ENCODE results near the gene GRM1. TPM values are rescaled to one million over a fixed set of nuclear protein-coding genes. Genes with fewer than 3 reads are reported as not detected.

The GRM1 gene
- total RNA-seq, 2 experiments from 2014 or later: not detected

GRCh38 chr6:146358431-146359046 is 329.7 kb downstream of the GRM1 start:
- Mint-ChIP-seq H3K36me3 (ENCODE audit: low read depth) (no peaks in the 10 kb centered on the region), H3K27ac (no peak overlapping the region), H3K4me1 (ENCODE audit: low read depth) (no peaks in the 10 kb centered on the region), H3K4me3 (no peak overlapping the region), H3K27me3 (no peaks in the 10 kb centered on the region), H3K9me3 (no peaks in the 10 kb centered on the region)
- Histone ChIP-seq H3K27me3 (ENCODE audit: control insufficient read depth in 1 of 2, insufficient read depth in 2 of 2, low read length in 2 of 2) (no peaks in the 10 kb centered on the region), H3K4me3 (ENCODE audit: low read length) (no peak overlapping the region), H3K27ac (ENCODE audit: low read depth in 1 of 2, low read length in 2 of 2) (no peak overlapping the region), H3K36me3 (ENCODE audit: insufficient read depth, low read length) (no peaks in the 10 kb centered on the region), H3K4me1 (ENCODE audit: insufficient read depth, low read length) (no peaks in the 10 kb centered on the region), H3K9me3 (ENCODE audit: control insufficient read depth in 1 of 2, insufficient read depth in 1 of 2, low read length in 2 of 2) (no peaks in the 10 kb centered on the region)
- POLR2A ChIA-PET: no interaction called here
- DNase-seq: peak in 1 of 14 experiments; percentile 12
- intact Hi-C loops (cut with DNase I, micrococcal nuclease): no loop called here
- TF ChIP-seq CTCF (IDR thresholded peaks at IDR 0.05): no peak
- CTCF ChIA-PET: no interaction called here
- ATAC-seq (ENCODE audit: poor library complexity): no peak

- Mint-ChIP-seq H3K4me3 (no peak overlapping the region), H3K4me1 (ENCODE audit: low read depth) (no peaks in the 10 kb centered on the region), H3K27me3 (no peaks in the 10 kb centered on the region), H3K9me3 (no peaks in the 10 kb centered on the region), H3K36me3 (ENCODE audit: low read depth) (no peaks in the 10 kb centered on the region), H3K27ac (no peak overlapping the region)
- no peak overlapping the region for H3K4me3 ChIP-seq (ENCODE audit: low read length)
- no peaks in the 10 kb centered on the region for H3K9me3 ChIP-seq (ENCODE audit: control insufficient read depth in 1 of 2, insufficient read depth in 1 of 2, low read length in 2 of 2)
- ChIA-PET POLR2A (no interaction called here), CTCF (no interaction called here)
- H3K4me1 ChIP-seq (ENCODE audit: insufficient read depth, low read length): no peaks in the 10 kb centered on the region
- intact Hi-C loops (cut with DNase I, micrococcal nuclease): no loop called here
- H3K36me3 ChIP-seq (ENCODE audit: insufficient read depth, low read length): no peaks in the 10 kb centered on the region
- ATAC-seq (ENCODE audit: poor library complexity) (no peak), DNase-seq (no peak)
- H3K27me3 ChIP-seq (ENCODE audit: control insufficient read depth in 1 of 2, insufficient read depth in 2 of 2, low read length in 2 of 2): no peaks in the 10 kb centered on the region
- TF ChIP-seq CTCF (IDR thresholded peaks at IDR 0.05): no peak
- no peak overlapping the region for H3K27ac ChIP-seq (ENCODE audit: low read depth in 1 of 2, low read length in 2 of 2)
These were observed 330.3 kb downstream of the GRM1 start for GRCh38 chr6:146359131-146359530.

GRCh38 chr6:146361128-146361924 is 332.5 kb downstream of the GRM1 start:
- Histone ChIP-seq H3K27ac (ENCODE audit: low read depth in 1 of 2, low read length in 2 of 2) (no peak overlapping the region), H3K36me3 (ENCODE audit: insufficient read depth, low read length) (no peaks in the 10 kb centered on the region), H3K4me3 (ENCODE audit: low read length) (no peak overlapping the region), H3K27me3 (ENCODE audit: control insufficient read depth in 1 of 2, insufficient read depth in 2 of 2, low read length in 2 of 2) (no peaks in the 10 kb centered on the region), H3K4me1 (ENCODE audit: insufficient read depth, low read length) (no peaks in the 10 kb centered on the region), H3K9me3 (ENCODE audit: control insufficient read depth in 1 of 2, insufficient read depth in 1 of 2, low read length in 2 of 2) (no peaks in the 10 kb centered on the region)
- TF ChIP-seq CTCF (IDR thresholded peaks at IDR 0.05): no peak
- DNase-seq: no peak
- Mint-ChIP-seq H3K4me1 (ENCODE audit: low read depth) (no peaks in the 10 kb centered on the region), H3K36me3 (ENCODE audit: low read depth) (no peaks in the 10 kb centered on the region), H3K4me3 (no peak overlapping the region), H3K27ac (no peak overlapping the region), H3K27me3 (no peaks in the 10 kb centered on the region), H3K9me3 (no peaks in the 10 kb centered on the region)
- CTCF ChIA-PET: no interaction called here
- POLR2A ChIA-PET: no interaction called here
- intact Hi-C loops (cut with DNase I, micrococcal nuclease): no loop called here
- no peak for ATAC-seq (ENCODE audit: poor library complexity)

Data from CD4-positive, alpha-beta T cell (primary cell).